GM18498 (cell line): Measurements from ENCODE around the gene PIH1D1.

Experiments
- ATAC-seq: cut with Tn5 transposase; IDR thresholded peaks from one replicate; pipeline ENCODE4 v1.9.1; 2021; ENCODE audit warnings: mild to moderate bottlenecking, moderate library complexity; ENCODE audit not compliant: unreplicated experiment

The PIH1D1 gene

GRCh38 chr19:49436381-49437017 lies 15.1 kb downstream of the PIH1D1 start:
- no peak for ATAC-seq

- ATAC-seq, result no peak
Observed at GRCh38 chr19:49435670-49436069, 15.9 kb downstream of the PIH1D1 start.

- ATAC-seq, result no peak
Observed at GRCh38 chr19:49434907-49435583, 16.6 kb downstream of the PIH1D1 start.

GRCh38 chr19:49433240-49433901 lies 18.2 kb downstream of the PIH1D1 start:
- ATAC-seq, result no peak

GRCh38 chr19:49432141-49433073 lies 19.2 kb downstream of the PIH1D1 start:
- ATAC-seq, result no peak

- no peak for ATAC-seq
Observed at GRCh38 chr19:49431330-49431749, 20.3 kb downstream of the PIH1D1 start.

- ATAC-seq, result no peak
Observed at GRCh38 chr19:49430678-49431329, 20.8 kb downstream of the PIH1D1 start.

- ATAC-seq, result no peak
Observed at GRCh38 chr19:49430172-49430677, 21.4 kb downstream of the PIH1D1 start.

GRCh38 chr19:49428547-49429451 lies 22.8 kb downstream of the PIH1D1 start:
- ATAC-seq, result no peak

- no peak for ATAC-seq
Observed at GRCh38 chr19:49427855-49428546, 23.6 kb downstream of the PIH1D1 start.

- ATAC-seq, result no peak
Observed at GRCh38 chr19:49427339-49427738, 24.3 kb downstream of the PIH1D1 start.

GRCh38 chr19:49425922-49426592 lies 25.6 kb downstream of the PIH1D1 start:
- ATAC-seq, result no peak

- ATAC-seq, result no peak
Observed at GRCh38 chr19:49425178-49425577, 26.4 kb downstream of the PIH1D1 start, which contains the start of gene GFY. Gene GFY, plus strand, starts transcription at chr19:49425388. Its CDS starts 1,043 bp downstream, at chr19:49426431.

- no peak for ATAC-seq
Observed at GRCh38 chr19:49423985-49424303, 27.7 kb downstream of the PIH1D1 start.

- ATAC-seq, result no peak
Observed at GRCh38 chr19:49423071-49423984, 28.3 kb downstream of the PIH1D1 start, which contains the start of gene PTH2. Gene PTH2, minus strand, starts transcription at chr19:49423441. Its CDS starts 102 bp downstream, at chr19:49423339.

- no peak for ATAC-seq
Observed at GRCh38 chr19:49422407-49423070, 29.1 kb downstream of the PIH1D1 start.

- ATAC-seq, result no peak
Observed at GRCh38 chr19:49421878-49422202, 29.8 kb downstream of the PIH1D1 start.
